ENCODE results near the gene IGFLR1.
A peak's percentile ranks its signal among the peaks of the same experiment; 100 is the strongest.

Gene IGFLR1

DNA sequence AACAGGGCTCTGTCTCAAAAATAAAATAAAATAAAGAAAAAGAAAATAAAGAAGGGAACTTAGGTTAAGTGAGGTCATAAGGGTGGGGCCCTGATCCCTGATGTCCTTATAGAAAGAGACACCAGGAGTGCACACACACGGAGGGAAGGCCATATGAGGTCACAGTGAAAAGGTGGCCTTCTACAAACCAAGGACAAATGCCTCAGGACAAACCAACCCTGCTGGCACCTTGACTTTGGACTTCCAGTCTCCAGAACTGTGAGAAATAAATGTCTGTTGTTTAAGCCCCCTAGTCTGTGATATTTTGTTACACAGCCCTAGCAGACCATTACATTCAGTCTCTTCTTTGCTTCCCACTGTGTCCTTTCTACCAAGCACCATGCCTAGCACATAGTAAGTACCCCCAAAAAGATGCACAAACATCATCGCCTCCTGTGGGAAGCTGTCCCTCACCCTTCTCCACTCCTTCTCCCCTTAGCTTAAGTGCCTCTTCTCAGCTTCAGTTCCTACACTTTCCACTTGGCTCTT is 46.3 kb downstream of the IGFLR1 start:
- Histone ChIP-seq H3K9me2 (ENCODE audit: low read depth, low read length) (no peaks in the 10 kb centered on the region), H2AFZ (ENCODE audit: low read length) (no peak overlapping the region), H3F3A (ENCODE audit: insufficient read depth, low read length) (no peaks in the 10 kb centered on the region), H3K9ac (ENCODE audit: low read length) (no peak overlapping the region), H3K4me3 (ENCODE audit: low read depth, low read length, poor library complexity, severe bottlenecking) (no peak overlapping the region), H4K20me1 (ENCODE audit: insufficient read depth, low read length) (no peaks in the 10 kb centered on the region), H3K36me3 (ENCODE audit: insufficient read depth, low read length) (no peaks in the 10 kb centered on the region), H3K27me3 (ENCODE audit: insufficient read depth, low read length) (no peaks in the 10 kb centered on the region), H3K4me1 (ENCODE audit: insufficient read depth, low read length, severe bottlenecking) (no peaks in the 10 kb centered on the region), H3K27ac (ENCODE audit: low read depth, low read length, poor library complexity, severe bottlenecking) (no peak overlapping the region), H3K9me3 (ENCODE audit: low read length) (no peaks in the 10 kb centered on the region), H3K4me2 (ENCODE audit: low read length) (no peak overlapping the region), H3K79me2 (ENCODE audit: insufficient read depth, low read length) (no peaks in the 10 kb centered on the region)
- no peak for TF ChIP-seq CTCF (IDR thresholded peaks at IDR 0.05; ENCODE audit: low read length)
- TF ChIP-seq EZH2 (IDR thresholded peaks at IDR 0.05; ENCODE audit: borderline replicate concordance, low read length): no peak

GRCh38 chr19:35693835-35694599 is 48.2 kb downstream of the IGFLR1 start:
- Histone ChIP-seq H3K79me2 (ENCODE audit: insufficient read depth, low read length) (no peaks in the 10 kb centered on the region), H3K9me3 (ENCODE audit: low read length) (no peaks in the 10 kb centered on the region), H3F3A (ENCODE audit: insufficient read depth, low read length) (no peaks in the 10 kb centered on the region), H3K36me3 (ENCODE audit: insufficient read depth, low read length) (no peaks in the 10 kb centered on the region), H3K9ac (ENCODE audit: low read length) (no peak overlapping the region), H4K20me1 (ENCODE audit: insufficient read depth, low read length) (no peaks in the 10 kb centered on the region), H3K27me3 (ENCODE audit: insufficient read depth, low read length) (no peaks in the 10 kb centered on the region; the same call in 1 of the 2 replicates), H3K4me1 (ENCODE audit: insufficient read depth, low read length, severe bottlenecking) (no peaks in the 10 kb centered on the region), H3K4me3 (ENCODE audit: low read depth, low read length, poor library complexity, severe bottlenecking) (no peak overlapping the region), H3K9me2 (ENCODE audit: low read depth, low read length) (no peaks in the 10 kb centered on the region), H3K27ac (ENCODE audit: low read depth, low read length, poor library complexity, severe bottlenecking) (no peak overlapping the region), H3K4me2 (ENCODE audit: low read length) (no peak overlapping the region), H2AFZ (ENCODE audit: low read length) (no peak overlapping the region)
- TF ChIP-seq EZH2 (IDR thresholded peaks at IDR 0.05; ENCODE audit: borderline replicate concordance, low read length): no peak
- peak; percentile 97 for TF ChIP-seq CTCF (IDR thresholded peaks at IDR 0.05; ENCODE audit: low read length)

- Histone ChIP-seq H3F3A (ENCODE audit: insufficient read depth, low read length) (no peaks in the 10 kb centered on the region), H3K4me3 (ENCODE audit: low read depth, low read length, poor library complexity, severe bottlenecking) (no peak overlapping the region), H3K4me1 (ENCODE audit: insufficient read depth, low read length, severe bottlenecking) (no peaks in the 10 kb centered on the region), H2AFZ (ENCODE audit: low read length) (no peak overlapping the region), H3K9me3 (ENCODE audit: low read length) (no peaks in the 10 kb centered on the region), H3K9ac (ENCODE audit: low read length) (no peak overlapping the region), H3K36me3 (ENCODE audit: insufficient read depth, low read length) (no peaks in the 10 kb centered on the region), H3K9me2 (ENCODE audit: low read depth, low read length) (no peaks in the 10 kb centered on the region), H3K79me2 (ENCODE audit: insufficient read depth, low read length) (no peaks in the 10 kb centered on the region), H3K4me2 (ENCODE audit: low read length) (no peak overlapping the region), H4K20me1 (ENCODE audit: insufficient read depth, low read length) (no peaks in the 10 kb centered on the region), H3K27ac (ENCODE audit: low read depth, low read length, poor library complexity, severe bottlenecking) (no peak overlapping the region), H3K27me3 (ENCODE audit: insufficient read depth, low read length) (no peaks in the 10 kb centered on the region; the same call in 1 of the 2 replicates)
- no peak for TF ChIP-seq CTCF (IDR thresholded peaks at IDR 0.05; ENCODE audit: low read length)
- TF ChIP-seq EZH2 (IDR thresholded peaks at IDR 0.05; ENCODE audit: borderline replicate concordance, low read length): no peak
These were observed 48.8 kb downstream of the IGFLR1 start for GRCh38 chr19:35693422-35693821.

All from OCI-LY1 (cell line).